ENCODE results near the gene NCBP2.

The NCBP2 gene

DNA sequence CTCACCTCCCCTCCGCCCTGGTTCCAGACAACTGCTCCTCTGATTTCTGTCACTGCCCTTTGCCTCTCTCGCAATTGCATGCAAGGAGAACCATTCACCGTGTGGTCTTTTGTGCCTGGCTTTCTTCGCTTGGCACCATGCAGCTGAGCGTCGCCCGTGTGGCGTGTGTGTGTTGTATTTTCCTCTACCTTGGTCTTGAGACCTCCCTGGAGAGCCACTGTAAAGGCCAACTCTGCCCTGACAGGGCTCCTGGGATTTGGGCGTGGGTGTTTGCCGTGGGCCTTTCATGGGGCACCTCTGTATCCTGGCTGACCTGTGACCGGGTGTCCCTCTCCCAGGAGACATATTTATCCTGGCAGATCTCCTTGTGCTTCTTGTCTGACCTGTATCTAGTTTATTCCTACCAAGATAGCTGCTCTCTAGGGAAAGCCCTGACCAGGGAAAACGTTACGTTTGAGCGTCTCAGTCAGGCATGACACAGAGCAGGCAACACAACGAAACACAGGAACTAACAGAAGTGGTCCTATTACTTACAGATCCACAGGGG lies 28.3 kb upstream of the NCBP2 start:
- H3K27me3 ChIP-seq (replicated peaks; ENCODE audit: control insufficient read depth, insufficient read depth, low read length): no peaks in the 10 kb centered on the region
- no peak overlapping the region for H3K4me3 ChIP-seq (replicated peaks; ENCODE audit: low read depth, low read length)
- no peak for DNase-seq (ENCODE audit: extremely low read depth, insufficient read length)
- 0 out of 2 replicates have a peak, but pooled peaks cover 1% of the 10 kb centered on the region for H3K36me3 ChIP-seq (ENCODE audit: control insufficient read depth, insufficient read depth, low read length)
- TF ChIP-seq, protein P1, sequence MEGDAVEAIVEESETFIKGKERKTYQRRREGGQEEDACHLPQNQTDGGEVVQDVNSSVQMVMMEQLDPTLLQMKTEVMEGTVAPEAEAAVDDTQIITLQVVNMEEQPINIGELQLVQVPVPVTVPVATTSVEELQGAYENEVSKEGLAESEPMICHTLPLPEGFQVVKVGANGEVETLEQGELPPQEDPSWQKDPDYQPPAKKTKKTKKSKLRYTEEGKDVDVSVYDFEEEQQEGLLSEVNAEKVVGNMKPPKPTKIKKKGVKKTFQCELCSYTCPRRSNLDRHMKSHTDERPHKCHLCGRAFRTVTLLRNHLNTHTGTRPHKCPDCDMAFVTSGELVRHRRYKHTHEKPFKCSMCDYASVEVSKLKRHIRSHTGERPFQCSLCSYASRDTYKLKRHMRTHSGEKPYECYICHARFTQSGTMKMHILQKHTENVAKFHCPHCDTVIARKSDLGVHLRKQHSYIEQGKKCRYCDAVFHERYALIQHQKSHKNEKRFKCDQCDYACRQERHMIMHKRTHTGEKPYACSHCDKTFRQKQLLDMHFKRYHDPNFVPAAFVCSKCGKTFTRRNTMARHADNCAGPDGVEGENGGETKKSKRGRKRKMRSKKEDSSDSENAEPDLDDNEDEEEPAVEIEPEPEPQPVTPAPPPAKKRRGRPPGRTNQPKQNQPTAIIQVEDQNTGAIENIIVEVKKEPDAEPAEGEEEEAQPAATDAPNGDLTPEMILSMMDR (IDR thresholded peaks at IDR 0.05; ENCODE audit: insufficient read depth, low read length, poor library complexity, severe bottlenecking): no peak

DNA sequence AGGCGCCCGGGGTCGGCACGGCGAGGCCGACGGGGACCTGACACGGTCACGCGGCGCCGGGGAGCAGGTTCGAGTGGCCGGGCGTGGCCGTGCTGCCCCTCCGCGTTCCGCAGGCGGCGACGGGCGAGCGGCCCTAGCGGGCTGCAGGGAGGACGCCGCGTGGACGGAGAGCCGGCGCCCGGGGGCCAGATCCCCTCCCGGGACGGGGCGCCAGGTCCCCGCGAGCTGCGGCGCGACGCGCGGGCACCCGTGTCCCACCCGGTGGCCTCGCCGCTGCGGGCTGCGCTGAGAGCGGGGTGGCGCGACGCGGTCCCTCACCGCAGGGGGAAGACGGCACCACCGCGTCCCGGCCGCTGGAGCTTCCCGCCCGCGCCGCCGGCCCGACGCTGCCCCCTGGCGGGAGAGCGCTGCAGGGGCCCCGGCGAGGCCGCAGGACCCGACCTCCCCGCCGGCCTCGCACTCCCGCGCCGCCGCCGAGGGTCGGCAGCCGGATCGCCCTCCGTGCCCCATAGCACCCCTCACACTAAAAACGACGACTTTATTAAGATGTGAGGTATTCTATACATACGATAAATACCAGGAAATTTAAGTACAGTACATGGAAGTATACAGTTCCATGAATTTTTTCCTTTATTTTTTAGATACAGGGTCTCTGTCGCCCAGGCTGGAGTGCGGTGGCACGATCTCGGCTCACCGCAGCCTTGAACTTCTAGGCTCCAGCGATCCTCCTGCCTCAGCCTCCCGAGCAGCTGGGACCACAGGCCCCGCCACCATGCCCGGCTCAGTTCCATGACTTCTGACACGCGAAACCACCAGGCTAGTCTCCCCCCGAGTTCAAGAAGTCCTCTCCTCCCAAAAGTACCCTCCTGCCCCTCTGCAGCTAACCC lies 27.6 kb upstream of the NCBP2 start:
- DNase-seq (ENCODE audit: extremely low read depth, insufficient read length): peak; percentile 83
- no peaks in the 10 kb centered on the region for H3K27me3 ChIP-seq (replicated peaks; ENCODE audit: control insufficient read depth, insufficient read depth, low read length)
- TF ChIP-seq, protein P1 (IDR thresholded peaks at IDR 0.05; ENCODE audit: insufficient read depth, low read length, poor library complexity, severe bottlenecking): peak; percentile 2
- peak overlapping the region; percentile 76 for H3K4me3 ChIP-seq (replicated peaks; ENCODE audit: low read depth, low read length)
- 0 out of 2 replicates have a peak, but pooled peaks cover 1% of the 10 kb centered on the region for H3K36me3 ChIP-seq (ENCODE audit: control insufficient read depth, insufficient read depth, low read length)

GRCh38 chr3:196969134-196969659 lies 26.9 kb upstream of the NCBP2 start:
- TF ChIP-seq, protein P1 (IDR thresholded peaks at IDR 0.05; ENCODE audit: insufficient read depth, low read length, poor library complexity, severe bottlenecking): no peak
- DNase-seq (ENCODE audit: extremely low read depth, insufficient read length): peak; percentile 76
- Histone ChIP-seq H3K36me3 (ENCODE audit: control insufficient read depth, insufficient read depth, low read length) (0 out of 2 replicates have a peak, but pooled peaks cover 1% of the 10 kb centered on the region), H3K4me3 (replicated peaks; ENCODE audit: low read depth, low read length) (peak overlapping the region; percentile 76), H3K27me3 (replicated peaks; ENCODE audit: control insufficient read depth, insufficient read depth, low read length) (no peaks in the 10 kb centered on the region)

DNA sequence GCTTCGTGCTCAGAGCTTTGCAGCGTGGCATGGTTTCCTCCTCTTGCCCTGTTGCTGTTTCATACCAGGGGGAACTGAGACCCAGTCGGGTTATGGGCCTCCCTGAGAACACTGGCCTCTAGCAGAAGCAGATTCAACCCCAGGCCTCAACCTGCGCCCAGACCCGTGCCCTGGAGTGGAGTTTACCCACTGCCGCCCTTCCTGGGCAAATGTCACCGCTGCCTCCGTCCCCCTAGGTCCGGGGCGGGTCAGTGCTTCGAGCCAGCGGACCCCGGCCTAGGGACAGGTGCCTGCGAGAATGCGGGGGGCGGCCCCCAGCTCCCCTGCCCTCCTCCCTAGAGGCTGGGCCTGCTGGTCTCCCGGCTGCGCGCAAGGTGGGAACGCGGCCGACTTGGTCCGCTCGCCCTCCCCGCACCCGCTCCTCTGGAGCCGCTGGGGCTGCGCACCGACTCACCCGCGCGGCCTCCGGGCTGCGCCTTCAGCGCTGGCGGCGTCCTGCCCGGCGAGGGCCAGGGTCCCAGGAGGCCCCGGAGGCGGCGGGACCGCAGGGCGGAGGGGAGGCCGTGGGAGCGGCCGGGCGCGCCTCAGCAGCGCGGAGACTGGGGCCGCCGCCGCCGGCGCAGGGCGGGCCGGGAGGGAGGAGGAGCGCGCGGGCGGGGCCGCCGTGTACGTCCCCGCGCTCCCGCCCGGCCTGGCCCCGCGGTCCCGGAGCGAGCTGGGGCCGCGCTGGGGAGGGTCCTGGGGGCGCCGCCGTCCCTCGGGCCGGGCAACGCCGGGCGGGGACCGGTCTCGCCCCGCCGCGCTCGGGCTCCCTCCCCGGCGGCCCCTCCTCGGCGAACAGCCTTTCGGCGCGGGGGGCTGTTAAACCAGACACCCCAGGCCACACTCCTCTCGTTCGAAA lies 26.2 kb upstream of the NCBP2 start, which contains the start of gene PIGZ:
Gene PIGZ (minus strand): TSS at position 601 of the 901 bp plus-strand sequence. CDS start 16,802 bp downstream, outside the sequence.
- Histone ChIP-seq H3K27me3 (replicated peaks; ENCODE audit: control insufficient read depth, insufficient read depth, low read length) (no peaks in the 10 kb centered on the region), H3K4me3 (replicated peaks; ENCODE audit: low read depth, low read length) (peak within 1 kb of the TSS; percentile 76), H3K36me3 (ENCODE audit: control insufficient read depth, insufficient read depth, low read length) (0 out of 2 replicates have a peak, but pooled peaks cover 1% of the 10 kb centered on the region)
- DNase-seq (ENCODE audit: extremely low read depth, insufficient read length): peak; percentile 72
- TF ChIP-seq, protein P1 (IDR thresholded peaks at IDR 0.05; ENCODE audit: insufficient read depth, low read length, poor library complexity, severe bottlenecking): no peak
